Liver (tissue), 9 donors: Measurements from ENCODE around the gene NCOR1. TPM values are rescaled to one million over a fixed set of nuclear protein-coding genes. Genes with fewer than 3 reads are reported as not detected.

Experiments
- DNase-seq: peaks from one replicate; pipeline ENCODE4 v3.0.0-alpha.2; 2017; ENCODE audit warnings: low spot score
- H3K27ac ChIP-seq, 2 donors: one replicate each; pipeline ENCODE4 v1.7.0; 2013; ENCODE audit warnings: inconsistent platforms in 2 of 2, low read length in 2 of 2, control low read depth in 1 of 2, low read depth in 1 of 2, mild to moderate bottlenecking in 1 of 2
- H3K27me3 ChIP-seq, 4 donors: one replicate each; pipeline versions ENCODE4 v1.6.1 to v1.7.0; 2013; ENCODE audit warnings: low read length in 3 of 4, inconsistent platforms in 1 of 4, mild to moderate bottlenecking in 1 of 4, moderate library complexity in 1 of 4; ENCODE audit not compliant: control insufficient read depth in 4 of 4, insufficient read depth in 4 of 4
- H3K36me3 ChIP-seq, 4 donors: one replicate each; pipeline versions ENCODE4 v1.6.1 to v1.7.0; 2013; ENCODE audit warnings: low read length in 3 of 4, mild to moderate bottlenecking in 3 of 4, low read depth in 1 of 4, moderate library complexity in 1 of 4; ENCODE audit not compliant: control insufficient read depth in 4 of 4, insufficient read depth in 3 of 4
- H3K4me1 ChIP-seq, 4 donors: one replicate each; pipeline versions ENCODE4 v1.6.1 to v1.7.0; 2013; ENCODE audit warnings: low read length in 3 of 4, mild to moderate bottlenecking in 3 of 4, moderate library complexity in 1 of 4; ENCODE audit not compliant: control insufficient read depth in 4 of 4, insufficient read depth in 4 of 4
- H3K4me3 ChIP-seq, 3 donors: one replicate each; pipeline versions ENCODE4 v1.6.1 to v1.7.0; 2013; ENCODE audit warnings: low read length in 3 of 3, control low read depth in 1 of 3, low read depth in 1 of 3, mild to moderate bottlenecking in 1 of 3
- H3K9ac ChIP-seq, 2 donors: one replicate each; pipeline ENCODE4 v1.7.0; 2013; ENCODE audit warnings: low read length in 2 of 2, mild to moderate bottlenecking in 2 of 2, moderate library complexity in 2 of 2, control low read depth in 1 of 2, low read depth in 1 of 2
- H3K9me3 ChIP-seq, 4 donors: one replicate each; pipeline versions ENCODE4 v1.6.1 to v1.7.0; 2013; ENCODE audit warnings: low read length in 3 of 4; ENCODE audit not compliant: control insufficient read depth in 4 of 4
- ATF3 ChIP-seq: IDR thresholded peaks from 2 replicates; pipeline ENCODE4 v1.6.1; 2016; ENCODE audit warnings: antibody characterized with exemption
- FOXA2 ChIP-seq: IDR thresholded peaks from 2 replicates; pipeline ENCODE4 v1.6.1; 2016; ENCODE audit warnings: antibody characterized with exemption
- GABPA ChIP-seq, 2 donors: IDR thresholded peaks in 1 of 2; conservative IDR thresholded peaks in 1 of 2; 2 replicates each; pipeline ENCODE4 v1.6.1; 2016; ENCODE audit warnings: antibody characterized with exemption in 2 of 2, mild to moderate bottlenecking in 1 of 2, moderate library complexity in 1 of 2
- HNF4A ChIP-seq, 2 donors: conservative IDR thresholded peaks; 2 replicates each; pipeline ENCODE4 v1.6.1; 2016; ENCODE audit warnings: antibody characterized with exemption in 2 of 2, mild to moderate bottlenecking in 2 of 2
- HNF4G ChIP-seq: IDR thresholded peaks from 2 replicates; pipeline ENCODE4 v1.6.1; 2016; ENCODE audit warnings: antibody characterized with exemption
- JUND ChIP-seq, 2 donors: IDR thresholded peaks; 2 replicates each; pipeline ENCODE4 v1.6.1; 2016; ENCODE audit warnings: antibody characterized with exemption in 2 of 2
- MAX ChIP-seq: IDR thresholded peaks from 2 replicates; pipeline ENCODE4 v1.6.1; 2016; ENCODE audit warnings: antibody characterized with exemption
- NR2F2 ChIP-seq: IDR thresholded peaks from 2 replicates; pipeline ENCODE4 v1.6.1; 2016; ENCODE audit warnings: antibody characterized with exemption
- RAD21 ChIP-seq, 2 donors: IDR thresholded peaks; 2 replicates each; pipeline ENCODE4 v1.6.1; 2016; ENCODE audit warnings: antibody characterized with exemption in 2 of 2, mild to moderate bottlenecking in 2 of 2
- REST ChIP-seq: IDR thresholded peaks from 2 replicates; pipeline ENCODE4 v1.6.1; 2016; ENCODE audit warnings: antibody characterized with exemption, mild to moderate bottlenecking
- RXRA ChIP-seq, 2 donors: IDR thresholded peaks; 2 replicates each; pipeline ENCODE4 v1.6.1; 2017 to 2018; ENCODE audit warnings: antibody characterized with exemption in 2 of 2, mild to moderate bottlenecking in 1 of 2
- SP1 ChIP-seq: IDR thresholded peaks from 2 replicates; pipeline ENCODE4 v1.6.1; 2018; ENCODE audit warnings: antibody characterized with exemption, mild to moderate bottlenecking
- TAF1 ChIP-seq: conservative IDR thresholded peaks from 2 replicates; pipeline ENCODE4 v1.6.1; 2016; ENCODE audit warnings: antibody characterized with exemption, mild to moderate bottlenecking
- YY1 ChIP-seq: IDR thresholded peaks from 2 replicates; pipeline ENCODE4 v1.6.1; 2016; ENCODE audit warnings: antibody characterized with exemption, mild to moderate bottlenecking
- ZBTB33 ChIP-seq: IDR thresholded peaks from 2 replicates; pipeline ENCODE4 v1.6.1; 2016; ENCODE audit warnings: antibody characterized with exemption
- WGBS: extraction: QIAGEN DNeasy Blood & Tissue Kit; methylation state at CpG from one replicate; pipeline ENCODE4 v1.1.7; 2013; 5-methylcytosine and 5-hydroxymethylcytosine counted together
- polyA plus RNA-seq, 2 donors: library from polyadenylated mRNA; stranded (reverse) in 1 of 2; unstranded in 1 of 2; fragments of 200-250 nt in 1 of 2; fragments of >200 nt in 1 of 2; fragmentation: Nextera tagmentation in 1 of 2; extraction: Ambion mirVana in 1 of 2; gene quantifications; one replicate each; pipeline versions ENCODE4 v1.2.1 to v1.2.3, GENCODE V29; 2013 to 2015
- total RNA-seq, 2 donors: library from RNA; depleted of rRNA; stranded (reverse); fragments of >200 nt; gene quantifications; one replicate each; pipeline ENCODE4 v1.2.3, GENCODE V29; 2014
- donor health status: healthy.
- donor health status: healthy.
- donor health status: healthy.
- donor health status: healthy.
- donor health status: healthy.

NCOR1 gene
- total and polyA plus RNA-seq, 4 donors, result 23.6 to 94.8 (median 77.0) TPM

- TF ChIP-seq ZBTB33, result no peak
- no peak for TF ChIP-seq GABPA (IDR thresholded peaks at IDR 0.05 in 1 of 2, conservative IDR thresholded peaks at IDR 0.05 in 1 of 2)
- no peak for TF ChIP-seq HNF4G
- TF ChIP-seq NR2F2, result no peak
- no peak for TF ChIP-seq ATF3
- TF ChIP-seq JUND (IDR thresholded peaks at IDR 0.05), result no peak
These were observed 36.2 kb upstream of the NCOR1 start (continued) for GRCh38 chr17:16251556-16251955.

- WGBS, result 95% methylated on average over 6 of the region's 6 CpGs
- TF ChIP-seq RAD21 (IDR thresholded peaks at IDR 0.05) (no peak), RXRA (IDR thresholded peaks at IDR 0.05) (no peak)
- no peak overlapping the region for H3K27ac ChIP-seq
These were observed 35.7 kb upstream of the NCOR1 start for GRCh38 chr17:16251043-16251442.

GRCh38 chr17:16250635-16251034 lies 35.3 kb upstream of the NCOR1 start:
- Histone ChIP-seq H3K4me1 (peaks cover 3 to 18% (median 11%) of the 10 kb centered on the region in 4 donors), H3K4me3 (no peak overlapping the region), H3K9me3 (no peaks in the 10 kb centered on the region), H3K36me3 (no peaks in the 10 kb centered on the region), H3K9ac (no peak overlapping the region), H3K27me3 (no peaks in the 10 kb centered on the region), H3K27ac (no peak overlapping the region)
- no peak for DNase-seq
- TF ChIP-seq HNF4A (conservative IDR thresholded peaks at IDR 0.05) (no peak), REST (no peak), JUND (IDR thresholded peaks at IDR 0.05) (no peak), FOXA2 (no peak), NR2F2 (no peak), TAF1 (no peak), ATF3 (no peak), SP1 (no peak), YY1 (no peak), MAX (no peak), RXRA (IDR thresholded peaks at IDR 0.05) (no peak)
- WGBS, result 94% methylated on average over 1 of the region's 1 CpG

More at GRCh38 chr17:16251043-16251442, 35.7 kb upstream of the NCOR1 start:
- Histone ChIP-seq H3K27me3 (no peaks in the 10 kb centered on the region), H3K4me3 (no peak overlapping the region), H3K4me1 (peaks cover 3 to 23% (median 15%) of the 10 kb centered on the region in 4 donors), H3K9me3 (no peaks in the 10 kb centered on the region), H3K9ac (no peak overlapping the region), H3K36me3 (no peaks in the 10 kb centered on the region)
- no peak for DNase-seq
